GM12864 (cell line): Measurements from ENCODE around the gene KCNA2.

Source experiments
- DNase-seq: peaks from one replicate; pipeline ENCODE4 v3.0.0-alpha.2; 2011; ENCODE audit warnings: low read depth
- H3K4me3 ChIP-seq: 2 replicates; pipeline ENCODE4 v1.5.1; 2011; ENCODE audit warnings: mild to moderate bottlenecking, low read depth, low read length, control low read depth
- CTCF ChIP-seq: IDR thresholded peaks from 2 replicates; pipeline ENCODE4 v1.5.1; 2011; ENCODE audit warnings: low read depth, mild to moderate bottlenecking, moderate library complexity, low read length, control low read depth, inconsistent platforms; ENCODE audit errors: missing control alignments

KCNA2 gene

GRCh38 chr1:110617116-110617515, 11.0 kb upstream of the KCNA2 start:
- no peak overlapping the region for H3K4me3 ChIP-seq
- TF ChIP-seq CTCF, result no peak
- DNase-seq, result no peak

DNA sequence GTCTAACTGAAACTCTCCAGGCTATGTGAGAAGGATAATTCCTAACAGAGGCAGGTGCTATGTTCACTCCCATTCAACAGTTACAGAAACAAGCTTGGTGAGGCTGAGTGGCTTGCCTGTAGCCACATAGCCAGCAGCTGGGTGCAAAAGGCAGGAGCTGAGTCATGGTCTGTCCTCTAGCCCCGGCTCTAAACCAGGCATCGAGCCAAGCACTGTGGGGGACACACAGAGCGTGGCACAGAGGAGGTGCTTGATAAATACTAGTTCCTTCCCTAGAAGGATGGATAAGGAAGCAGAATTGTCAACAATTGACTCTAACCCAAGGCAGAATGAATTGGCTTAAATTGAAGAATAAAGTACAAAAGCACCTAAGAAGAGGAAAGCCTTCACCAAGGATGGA, 10.4 kb upstream of the KCNA2 start:
- no peak overlapping the region for H3K4me3 ChIP-seq
- no peak for DNase-seq
- no peak for TF ChIP-seq CTCF

DNA sequence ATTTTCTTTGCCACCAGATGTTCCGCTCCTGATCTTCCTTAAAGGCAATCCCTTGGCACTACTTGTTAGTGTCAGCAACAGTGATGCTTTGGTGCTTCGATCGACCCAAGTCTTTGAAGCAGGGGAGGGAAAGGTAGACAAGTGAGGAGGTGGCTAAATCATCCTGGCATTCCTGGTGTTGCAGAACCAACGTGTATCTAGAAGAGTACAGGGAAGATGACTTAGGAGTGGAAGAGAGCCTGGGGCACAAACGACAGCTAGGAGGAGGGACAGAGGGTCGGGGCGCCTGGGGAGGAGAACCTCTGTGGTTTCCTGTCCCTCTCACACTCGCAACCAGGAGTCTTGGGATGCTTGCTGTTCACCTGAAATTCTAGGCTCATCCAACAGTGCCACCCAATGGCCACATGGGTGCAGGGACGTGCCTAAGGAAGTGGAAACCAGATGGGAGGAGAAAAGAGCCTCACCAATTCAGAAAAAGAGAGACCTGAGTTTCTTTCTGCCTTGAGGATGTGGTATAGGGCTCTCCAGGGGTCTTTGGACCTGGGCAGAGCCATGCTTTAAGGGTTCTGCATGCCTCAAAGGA, 9.5 kb upstream of the KCNA2 start:
- peak; percentile 82 for TF ChIP-seq CTCF
- no peak overlapping the region for H3K4me3 ChIP-seq
- peak; percentile 46 for DNase-seq

DNA sequence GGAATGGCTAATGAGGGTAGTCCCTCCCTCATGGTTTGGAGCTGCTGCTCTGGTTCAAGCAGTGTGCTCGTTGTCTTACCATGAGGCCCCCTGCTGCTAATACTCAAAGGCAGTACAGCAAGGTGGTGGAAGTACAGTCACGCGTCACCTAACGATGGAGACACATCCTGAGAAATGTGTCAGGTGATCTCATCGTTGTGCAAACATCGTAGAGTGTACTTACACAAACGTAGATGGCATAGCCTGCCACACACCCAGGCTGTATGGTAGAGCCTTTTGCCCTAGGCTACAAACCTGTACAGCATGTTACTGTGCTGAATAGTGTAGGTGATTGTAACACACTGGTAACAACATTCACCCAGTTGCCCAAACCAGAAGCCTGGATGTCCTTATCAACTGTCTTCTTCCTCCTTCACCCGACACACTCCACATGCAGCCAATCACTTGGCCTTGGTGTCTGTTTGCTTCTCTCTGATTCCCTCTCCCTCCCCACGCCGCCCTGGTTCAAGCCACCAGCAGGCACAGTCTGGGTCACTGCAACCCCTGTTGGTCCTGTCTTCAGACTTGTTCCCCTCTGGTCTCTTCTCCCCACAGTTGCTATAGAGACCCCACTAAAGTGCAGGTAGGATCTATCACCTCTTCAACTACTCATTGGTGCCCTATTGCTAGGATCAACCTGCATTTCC, 6.0 kb upstream of the KCNA2 start:
- no peak for DNase-seq
- no peak for TF ChIP-seq CTCF
- no peak overlapping the region for H3K4me3 ChIP-seq

GRCh38 chr1:110610696-110611286, 4.6 kb upstream of the KCNA2 start:
- H3K4me3 ChIP-seq, result no peak overlapping the region
- DNase-seq, result no peak
- TF ChIP-seq CTCF, result no peak

DNA sequence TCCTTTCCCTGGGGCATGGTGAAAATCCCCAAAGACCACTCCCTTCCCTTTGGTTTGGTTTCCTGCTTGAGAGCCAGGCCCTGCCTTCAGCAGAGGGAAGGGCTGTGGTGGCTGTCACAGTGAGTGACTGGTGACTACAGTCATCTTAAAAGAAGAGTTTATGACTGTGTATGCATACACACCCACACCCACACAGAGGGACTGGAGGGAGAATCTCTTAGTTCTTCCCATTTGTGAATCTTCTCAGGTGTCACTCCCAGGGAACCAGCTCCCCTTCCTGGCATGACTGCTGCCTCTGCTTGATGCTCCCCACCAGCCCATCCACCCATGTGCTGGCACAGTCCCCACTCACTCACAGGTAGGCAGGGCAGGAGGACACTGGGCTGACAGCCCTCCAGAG, 3.9 kb upstream of the KCNA2 start:
- DNase-seq, result no peak
- H3K4me3 ChIP-seq, result no peak overlapping the region
- TF ChIP-seq CTCF, result no peak
